Endothelial cell (in vitro differentiated cells): Measurements from ENCODE around the gene TAB3. TPM values are rescaled to one million over a fixed set of nuclear protein-coding genes. Genes with fewer than 3 reads are reported as not detected.
A peak's percentile ranks its signal among the peaks of the same experiment; 100 is the strongest.

Experiments used
- DNase-seq: peaks from one replicate; pipeline ENCODE4 v3.0.0; 2021; ENCODE audit warnings: low spot score
- H3K27ac Mint-ChIP-seq: one replicate; pipeline ENCODE4 v1.8.0; 2021; ENCODE audit warnings: mixed read lengths, inconsistent platforms; ENCODE audit not compliant: unreplicated experiment
- H3K27me3 Mint-ChIP-seq: one replicate; pipeline ENCODE4 v1.8.0; 2021; ENCODE audit warnings: mild to moderate bottlenecking, moderate library complexity, mixed read lengths, inconsistent platforms; ENCODE audit not compliant: unreplicated experiment
- H3K36me3 Mint-ChIP-seq: one replicate; pipeline ENCODE4 v1.8.0; 2021; ENCODE audit warnings: mild to moderate bottlenecking, low read depth, mixed read lengths, inconsistent platforms; ENCODE audit not compliant: unreplicated experiment
- H3K4me1 Mint-ChIP-seq: one replicate; pipeline ENCODE4 v1.8.0; 2021; ENCODE audit warnings: mild to moderate bottlenecking, mixed read lengths, inconsistent platforms; ENCODE audit not compliant: unreplicated experiment
- H3K4me3 Mint-ChIP-seq: one replicate; pipeline ENCODE4 v1.8.0; 2021; ENCODE audit warnings: mild to moderate bottlenecking, mixed read lengths, inconsistent platforms; ENCODE audit not compliant: unreplicated experiment
- H3K9me3 Mint-ChIP-seq: one replicate; pipeline ENCODE4 v1.8.0; 2021; ENCODE audit warnings: mixed read lengths, inconsistent platforms; ENCODE audit not compliant: unreplicated experiment
- CTCF ChIP-seq: fragments of 200-600 bp; sonication (generic); IDR thresholded peaks from one replicate; pipeline ENCODE4 v1.5.0; 2021; ENCODE audit warnings: antibody characterized with exemption; ENCODE audit not compliant: unreplicated experiment
- total RNA-seq: library from RNA; stranded (reverse); fragmentation: NEBNext Ultra II Directional; extraction: Animal tissue kit (Norgen Biotek cat#: 25700); gene quantifications from one replicate; pipeline ENCODE4 v1.2.1, GENCODE V29; 2021; ENCODE audit not compliant: unreplicated experiment

The TAB3 gene
- total RNA-seq, 1 donor from 2014 or later = 23.8 TPM

GRCh38 chrX:30795981-30796958 lies 92.8 kb downstream of the TAB3 start:
- Mint-ChIP-seq H3K36me3 (peaks cover 4% of the 10 kb centered on the region), H3K27ac (no peak overlapping the region), H3K9me3 (no peaks in the 10 kb centered on the region), H3K27me3 (peaks cover 4% of the 10 kb centered on the region), H3K4me1 (no peaks in the 10 kb centered on the region), H3K4me3 (no peak overlapping the region)
- no peak for TF ChIP-seq CTCF
- DNase-seq = no peak

DNA sequence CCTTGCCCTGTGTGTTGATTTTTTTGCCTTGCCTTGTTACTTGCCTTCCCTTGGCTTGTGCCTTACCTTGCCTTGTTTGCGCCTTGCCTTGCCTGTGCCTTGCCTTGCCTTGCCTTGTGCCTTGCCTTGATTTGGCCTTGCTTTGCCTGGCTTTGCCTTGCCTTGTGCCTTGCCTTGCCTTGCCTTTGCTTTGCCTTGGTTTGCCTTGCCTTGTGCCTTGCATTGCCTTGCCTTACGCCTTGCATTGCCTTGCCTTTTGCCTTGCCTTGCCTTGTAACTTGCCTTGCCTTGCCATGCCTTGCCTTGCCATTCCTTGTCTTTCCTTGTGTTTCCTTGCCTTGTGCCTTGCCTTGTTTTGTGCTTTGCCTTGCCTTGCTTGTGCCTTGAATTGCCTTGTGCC lies 94.6 kb downstream of the TAB3 start:
- Mint-ChIP-seq H3K36me3 (peaks cover 4% of the 10 kb centered on the region), H3K4me1 (no peaks in the 10 kb centered on the region), H3K27me3 (peaks cover 18% of the 10 kb centered on the region), H3K4me3 (no peak overlapping the region), H3K9me3 (no peaks in the 10 kb centered on the region), H3K27ac (no peak overlapping the region)
- no peak for DNase-seq
- TF ChIP-seq CTCF = no peak

DNA sequence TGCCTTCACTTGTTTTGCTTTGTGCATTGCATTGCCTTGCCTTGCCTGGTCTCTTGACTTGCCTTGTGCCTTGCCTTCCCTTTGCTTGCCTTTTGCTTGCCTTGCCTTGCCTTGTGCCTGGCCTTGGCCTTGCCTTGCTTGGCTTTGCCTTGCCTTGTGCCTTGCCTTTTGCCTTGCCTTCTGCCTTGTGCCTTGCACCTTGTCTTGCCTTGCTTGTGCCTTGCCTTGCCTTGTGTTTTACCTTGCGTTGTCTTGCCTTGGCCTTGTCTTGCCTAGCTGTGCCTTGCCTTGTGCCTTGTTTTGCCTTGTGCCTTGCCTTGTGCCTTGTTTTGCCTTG lies 95.3 kb downstream of the TAB3 start:
- no peak for DNase-seq
- peaks cover 18% of the 10 kb centered on the region for H3K27me3 Mint-ChIP-seq
- no peak for TF ChIP-seq CTCF
- H3K27ac Mint-ChIP-seq = no peak overlapping the region
- H3K4me3 Mint-ChIP-seq = no peak overlapping the region
- peaks cover 4% of the 10 kb centered on the region for H3K36me3 Mint-ChIP-seq
- H3K4me1 Mint-ChIP-seq = no peaks in the 10 kb centered on the region
- no peaks in the 10 kb centered on the region for H3K9me3 Mint-ChIP-seq

GRCh38 chrX:30793075-30793766 lies 95.8 kb downstream of the TAB3 start:
- Mint-ChIP-seq H3K4me3 (no peak overlapping the region), H3K4me1 (no peaks in the 10 kb centered on the region), H3K36me3 (peaks cover 4% of the 10 kb centered on the region), H3K27ac (peak overlapping the region; percentile 36), H3K9me3 (no peaks in the 10 kb centered on the region), H3K27me3 (peaks cover 18% of the 10 kb centered on the region)
- no peak for DNase-seq
- TF ChIP-seq CTCF = no peak
